ENCODE results near the gene TTC19.
"Not testable (repeated sequence)": the region's sequence is repeated elsewhere in the genome, so short reads cannot be mapped to it uniquely, and the experiment has no call there.

Gene TTC19

DNA sequence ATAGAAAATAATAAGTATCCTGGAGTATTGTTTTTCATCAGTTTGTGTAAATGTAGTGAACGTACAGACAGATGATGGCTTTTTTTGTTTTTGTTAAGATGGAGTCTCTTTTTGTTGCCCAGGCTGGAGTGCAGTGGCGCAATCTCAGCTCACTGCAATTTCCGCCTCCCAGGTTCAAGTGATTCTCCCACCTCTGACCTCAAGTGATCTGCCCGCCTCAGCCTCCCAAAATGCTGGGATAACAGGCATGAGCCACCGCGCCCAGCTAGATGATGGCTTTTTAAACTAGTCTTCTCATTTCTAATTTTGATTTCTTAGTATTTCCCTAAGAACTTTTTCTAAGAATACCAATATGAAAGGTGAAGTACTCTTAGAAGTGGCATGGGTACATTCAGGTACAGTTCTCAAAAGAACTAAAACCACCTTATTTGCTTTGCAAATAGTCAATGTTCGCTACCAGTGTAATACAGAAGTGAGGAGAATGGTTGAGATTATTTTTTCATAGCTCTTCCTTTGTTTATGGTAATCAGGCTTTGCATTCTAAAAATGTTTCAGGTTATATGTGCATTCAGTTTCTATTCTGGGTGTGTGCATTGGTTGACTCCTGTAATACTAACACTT is 34.2 kb downstream of the TTC19 start:
- DNase-seq (ENCODE audit: low spot score): no peak

- no peak for DNase-seq (ENCODE audit: low spot score)
These were observed 36.6 kb downstream of the TTC19 start for GRCh38 chr17:16036261-16036660.

- no peak for DNase-seq (ENCODE audit: low spot score)
These were observed 38.0 kb downstream of the TTC19 start for GRCh38 chr17:16037636-16038035.

GRCh38 chr17:16040710-16041251 is 41.2 kb downstream of the TTC19 start:
- DNase-seq (ENCODE audit: low spot score): peak; percentile 56

- DNase-seq (ENCODE audit: low spot score): no peak
These were observed 44.9 kb downstream of the TTC19 start for GRCh38 chr17:16044487-16044886.

GRCh38 chr17:16046966-16047365 is 47.3 kb downstream of the TTC19 start:
- no peak for DNase-seq (ENCODE audit: low spot score)

DNA sequence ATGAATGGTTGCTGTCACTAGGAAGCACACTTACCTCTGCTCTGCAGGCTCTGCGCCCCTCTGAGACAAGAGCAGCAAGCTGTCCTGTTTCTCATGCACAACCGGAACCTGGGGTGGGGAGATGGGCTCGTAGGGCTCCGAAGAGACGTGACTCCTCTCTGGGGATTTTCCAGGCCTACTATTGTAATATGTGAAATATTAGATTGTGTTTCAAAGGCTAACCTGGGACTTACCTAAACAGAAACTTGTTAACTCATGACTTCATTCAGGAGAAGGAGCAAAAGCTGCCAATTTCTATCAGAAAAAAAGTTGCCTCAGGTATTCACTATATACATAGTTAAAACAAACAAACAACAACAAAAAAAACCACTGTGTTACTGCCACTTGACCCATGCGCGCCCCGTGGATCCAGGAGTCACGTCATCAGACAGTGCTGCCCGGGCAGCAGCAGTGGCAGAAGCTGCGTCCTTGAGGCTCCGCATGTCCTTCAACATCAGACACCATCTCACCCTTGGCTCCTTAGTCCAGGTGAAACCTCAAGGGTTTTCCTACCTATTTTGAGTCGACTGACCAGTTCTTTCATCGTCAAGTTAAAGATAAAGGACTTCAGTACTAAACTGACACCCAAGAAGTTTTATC is 49.3 kb downstream of the TTC19 start:
- DNase-seq (ENCODE audit: low spot score): no peak

GRCh38 chr17:16050844-16051243 is 51.2 kb downstream of the TTC19 start:
- DNase-seq (ENCODE audit: low spot score): no peak

GRCh38 chr17:16052486-16052885 is 52.9 kb downstream of the TTC19 start:
- DNase-seq (ENCODE audit: low spot score): no peak

DNA sequence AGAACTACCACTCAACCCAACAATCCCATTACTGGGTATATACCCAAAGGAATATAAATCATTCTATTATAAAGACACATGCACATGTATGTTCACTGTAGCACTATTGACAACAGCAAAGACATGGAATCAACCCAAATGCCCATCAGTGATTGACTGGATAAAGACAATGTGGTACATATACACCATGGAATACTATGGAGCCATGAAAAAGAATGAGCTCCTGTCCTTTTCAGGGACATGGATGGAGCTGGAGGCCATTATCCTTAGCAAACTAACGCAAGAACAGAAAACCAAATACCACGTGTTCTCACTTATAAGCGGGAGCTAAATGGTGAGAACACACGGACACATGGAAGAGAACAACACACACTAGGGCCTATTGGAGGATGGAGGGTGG is 55.5 kb downstream of the TTC19 start:
- not testable (repeated sequence) for DNase-seq (ENCODE audit: low spot score)

DNA sequence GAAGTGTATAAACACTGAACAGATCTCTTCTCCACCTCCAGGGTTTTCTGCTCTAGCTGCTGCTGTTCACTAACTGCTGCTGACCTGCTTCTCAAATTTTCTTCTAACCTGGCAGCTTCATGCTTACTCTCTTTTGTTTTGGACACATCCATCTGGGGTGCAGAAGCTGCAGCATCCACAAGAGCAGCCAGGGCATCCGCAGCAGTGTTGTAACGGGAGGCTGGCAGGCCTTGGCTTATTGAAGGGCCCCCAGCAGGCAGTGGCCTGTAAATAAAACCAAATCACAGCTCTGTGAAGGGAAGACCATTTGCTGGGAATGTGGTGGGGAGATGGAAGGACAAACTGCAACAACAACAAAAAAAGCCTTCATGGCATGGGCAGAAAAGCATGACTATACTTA is 62.0 kb downstream of the TTC19 start:
- DNase-seq (ENCODE audit: low spot score): no peak

- no peak for DNase-seq (ENCODE audit: low spot score)
These were observed 66.5 kb downstream of the TTC19 start for GRCh38 chr17:16066125-16066524.

DNA sequence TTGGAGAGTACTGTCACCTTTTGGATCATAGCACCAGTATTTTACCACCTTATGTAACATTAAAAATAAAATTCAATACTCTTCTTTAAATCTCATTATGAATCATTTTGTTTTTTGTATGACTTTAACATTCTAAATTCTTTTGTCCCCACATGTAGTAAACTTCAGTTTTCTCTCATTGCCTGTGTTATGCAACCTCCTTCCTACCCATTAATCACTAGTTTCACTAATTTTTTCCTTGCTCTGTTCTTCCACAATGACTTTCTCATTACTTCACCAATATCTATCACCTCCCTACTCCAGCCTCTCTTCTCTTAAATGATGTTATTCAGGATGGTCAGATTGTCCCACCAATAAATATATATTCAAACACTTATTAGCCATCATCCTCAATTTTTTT is 68.7 kb downstream of the TTC19 start:
- DNase-seq (ENCODE audit: low spot score): no peak

- no peak for DNase-seq (ENCODE audit: low spot score)
These were observed 72.4 kb downstream of the TTC19 start for GRCh38 chr17:16072031-16072430.

DNA sequence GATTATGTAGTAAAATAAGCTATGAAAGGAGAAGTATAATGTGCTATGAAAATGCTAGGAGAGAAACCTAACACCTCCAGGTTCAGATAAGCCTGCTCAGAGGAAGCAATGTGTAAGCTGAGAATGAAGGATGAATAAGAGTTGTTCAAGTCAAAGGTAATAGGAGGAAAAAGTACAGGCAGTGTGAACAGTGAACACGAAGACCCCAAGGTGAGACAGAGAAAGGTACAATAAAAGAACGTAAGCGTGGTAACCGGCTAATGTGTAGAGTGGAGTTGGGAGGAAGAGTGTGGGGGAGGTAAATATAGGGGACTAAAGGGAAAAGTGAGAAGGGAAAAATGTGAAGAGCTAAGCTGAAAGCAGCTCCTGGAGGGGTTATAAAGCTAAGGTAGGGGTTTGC is 74.2 kb downstream of the TTC19 start:
- DNase-seq (ENCODE audit: low spot score): no peak

- DNase-seq (ENCODE audit: low spot score): no peak
These were observed 74.8 kb downstream of the TTC19 start for GRCh38 chr17:16074423-16074822.

GRCh38 chr17:16075949-16076348 is 76.3 kb downstream of the TTC19 start:
- no peak for DNase-seq (ENCODE audit: low spot score)

Data from AG08396 (cell line).